ENCODE data around the gene ZNF575.
A peak's percentile ranks its signal among the peaks of the same experiment; 100 is the strongest.

Gene ZNF575

GRCh38 chr19:43532962-43533545 is at the start of gene ZNF575:
Gene ZNF575, plus strand, starts transcription at chr19:43533188. Its CDS starts 1,235 bp downstream, at chr19:43534423.
- DNase-seq, result peak; percentile 84 to 89

GRCh38 chr19:43483281-43483680 is 49.7 kb upstream of the ZNF575 start:
- no peak for DNase-seq

- no peak for DNase-seq
Observed at GRCh38 chr19:43485951-43486350, 47.0 kb upstream of the ZNF575 start.

- DNase-seq, result no peak
Observed at GRCh38 chr19:43486412-43486811, 46.6 kb upstream of the ZNF575 start.

GRCh38 chr19:43488179-43488578 is 44.8 kb upstream of the ZNF575 start:
- no peak for DNase-seq

- no peak for DNase-seq
Observed at GRCh38 chr19:43489310-43489709, 43.7 kb upstream of the ZNF575 start.

GRCh38 chr19:43489979-43490599 is 42.9 kb upstream of the ZNF575 start:
- no peak for DNase-seq

- DNase-seq, result no peak
Observed at GRCh38 chr19:43490759-43491158, 42.2 kb upstream of the ZNF575 start.

GRCh38 chr19:43495082-43495481 is 37.9 kb upstream of the ZNF575 start:
- no peak for DNase-seq

GRCh38 chr19:43496960-43497359 is 36.0 kb upstream of the ZNF575 start:
- no peak for DNase-seq

- DNase-seq, result no peak
Observed at GRCh38 chr19:43498233-43498842, 34.6 kb upstream of the ZNF575 start.

- no peak for DNase-seq
Observed at GRCh38 chr19:43499042-43499441, 33.9 kb upstream of the ZNF575 start.

GRCh38 chr19:43501661-43502418 is 31.1 kb upstream of the ZNF575 start:
- DNase-seq, result no peak

- no peak for DNase-seq
Observed at GRCh38 chr19:43502419-43502976, 30.5 kb upstream of the ZNF575 start.

- DNase-seq, result peak; percentile 99
Observed at GRCh38 chr19:43503501-43504425, 29.2 kb upstream of the ZNF575 start.

GRCh38 chr19:43504426-43505185 is 28.4 kb upstream of the ZNF575 start, which contains the start of gene PHLDB3:
Gene PHLDB3, minus strand, starts transcription at chr19:43504746. Its CDS starts 628 bp downstream, at chr19:43504118.
- peak; percentile 57 to 60 for DNase-seq

GRCh38 chr19:43505186-43505456 is 27.9 kb upstream of the ZNF575 start:
- DNase-seq, result no peak

- DNase-seq, result no peak
Observed at GRCh38 chr19:43505941-43506340, 27.0 kb upstream of the ZNF575 start.

GRCh38 chr19:43506629-43507028 is 26.4 kb upstream of the ZNF575 start:
- no peak for DNase-seq

GRCh38 chr19:43507880-43508279 is 25.1 kb upstream of the ZNF575 start:
- DNase-seq, result no peak

GRCh38 chr19:43510713-43511112 is 22.3 kb upstream of the ZNF575 start:
- no peak for DNase-seq

- no peak for DNase-seq
Observed at GRCh38 chr19:43511324-43511723, 21.7 kb upstream of the ZNF575 start.
